Gastroesophageal sphincter (tissue), 4 donors: ENCODE results near the gene EML4. TPM values are rescaled to one million over a fixed set of nuclear protein-coding genes. Genes with fewer than 3 reads are reported as not detected.

ENCODE experiments used
- ATAC-seq: fragments of 150-250 bp; one replicate; pipeline ENCODE4 v1.9.1; 2016; ENCODE audit warnings: mild to moderate bottlenecking, moderate library complexity
- H3K27ac ChIP-seq, 4 donors: fragments of 200-600 bp; sonication (generic) in 3 of 4; 1 replicate in 3 of 4; 2 replicates in 1 of 4; pipeline ENCODE4 v1.5.1; 2016 to 2019
- H3K27me3 ChIP-seq: fragments of 200-600 bp; sonication (generic); one replicate; pipeline ENCODE4 v1.5.1; 2019
- H3K36me3 ChIP-seq, 2 donors: fragments of 200-600 bp; sonication (generic); one replicate each; pipeline ENCODE4 v1.5.1; 2019; ENCODE audit warnings: control low read depth in 1 of 2
- H3K4me1 ChIP-seq, 3 donors: fragments of 200-600 bp; sonication (generic); 1 replicate in 2 of 3; 2 replicates in 1 of 3; pipeline ENCODE4 v1.5.1; 2016 to 2019; ENCODE audit warnings: control low read depth in 2 of 3
- H3K4me3 ChIP-seq, 2 donors: fragments of 200-600 bp; sonication (generic); one replicate each; pipeline ENCODE4 v1.5.1; 2019; ENCODE audit warnings: mild to moderate bottlenecking in 1 of 2, moderate library complexity in 1 of 2
- H3K9me3 ChIP-seq, 3 donors: fragments of 200-600 bp; sonication (generic); one replicate each; pipeline ENCODE4 v1.5.1; 2017 to 2019; ENCODE audit warnings: control low read depth in 2 of 3
- CTCF ChIP-seq, 4 experiments: fragments of 200-600 bp in 2 of 4; fragments of 450-650 bp in 2 of 4; sonication (generic) in 1 of 4; IDR thresholded peaks; one replicate each; pipeline ENCODE4 v1.5.1; 2017 to 2019; ENCODE audit warnings: antibody characterized with exemption in 4 of 4, mild to moderate bottlenecking in 2 of 4, moderate library complexity in 2 of 4
- EP300 ChIP-seq: sonication (generic); formaldehyde crosslinking; IDR thresholded peaks from one replicate; pipeline ENCODE4 v1.6.1; 2017; ENCODE audit warnings: antibody characterized with exemption, mild to moderate bottlenecking
- POLR2A ChIP-seq, 2 donors: fragments of 450-650 bp; IDR thresholded peaks; one replicate each; pipeline ENCODE4 v1.6.1; 2017; ENCODE audit warnings: antibody characterized with exemption in 2 of 2, mild to moderate bottlenecking in 2 of 2, moderate library complexity in 1 of 2
- POLR2AphosphoS5 ChIP-seq: sonication (generic); formaldehyde crosslinking; IDR thresholded peaks from one replicate; pipeline ENCODE4 v1.6.1; 2017; ENCODE audit warnings: antibody characterized with exemption
- WGBS, 2 donors: methylation state at CpG; one replicate each; pipeline ENCODE4 v1.1.5; 2018; ENCODE audit warnings: low coverage in 1 of 2; 5-methylcytosine and 5-hydroxymethylcytosine counted together
- total RNA-seq, 4 donors: library from RNA; depleted of rRNA; stranded (reverse); fragments of >200 nt; gene quantifications; one replicate each; pipeline ENCODE4 v1.1.0, GENCODE V29; 2016

EML4 gene
- total RNA-seq, 4 donors from 2014 or later: 18.5 to 31.4 (median 23.7) TPM

GRCh38 chr2:42189235-42189566 is 20.0 kb downstream of the EML4 start:
- no peak for TF ChIP-seq EP300
- no peak for TF ChIP-seq POLR2A (IDR thresholded peaks at IDR 0.05)
- TF ChIP-seq CTCF (IDR thresholded peaks at IDR 0.05): no peak
- TF ChIP-seq POLR2AphosphoS5: no peak
- Histone ChIP-seq H3K27me3 (no peaks in the 10 kb centered on the region), H3K9me3 (no peaks in the 10 kb centered on the region), H3K36me3 (no peaks in the 10 kb centered on the region), H3K4me1 (peaks cover 0 to 32% (median 4%) of the 10 kb centered on the region in 3 donors), H3K27ac (no peak overlapping the region), H3K4me3 (no peak overlapping the region)
- ATAC-seq: no peak
- WGBS, 2 donors: 94 to 100% methylated on average over 2 of the region's 2 CpGs

GRCh38 chr2:42190191-42190590 is 21.0 kb downstream of the EML4 start:
- ATAC-seq: no peak
- Histone ChIP-seq H3K4me3 (no peak overlapping the region), H3K27me3 (no peaks in the 10 kb centered on the region), H3K9me3 (no peaks in the 10 kb centered on the region), H3K27ac (no peak overlapping the region), H3K4me1 (peaks cover 0 to 32% (median 4%) of the 10 kb centered on the region in 3 donors), H3K36me3 (no peaks in the 10 kb centered on the region)
- no peak for TF ChIP-seq EP300
- TF ChIP-seq CTCF (IDR thresholded peaks at IDR 0.05): no peak
- TF ChIP-seq POLR2AphosphoS5: no peak
- no peak for TF ChIP-seq POLR2A (IDR thresholded peaks at IDR 0.05)
- 70% methylated on average over 2 of the region's 2 CpGs; no CpG with 5 or more reads in 1 of the 2 donors for WGBS, 2 donors

GRCh38 chr2:42191285-42192009 is 22.3 kb downstream of the EML4 start:
- H3K36me3 ChIP-seq: no peaks in the 10 kb centered on the region
- H3K9me3 ChIP-seq: no peaks in the 10 kb centered on the region
- H3K4me1 ChIP-seq: peaks cover 0 to 31% (median 4%) of the 10 kb centered on the region in 3 donors
- TF ChIP-seq POLR2A (IDR thresholded peaks at IDR 0.05): no peak
- TF ChIP-seq CTCF (IDR thresholded peaks at IDR 0.05): no peak
- no peak for TF ChIP-seq POLR2AphosphoS5
- no peak for TF ChIP-seq EP300
- WGBS, 2 donors: 98 to 100% methylated on average over 3 to 6 of the region's 10 CpGs
- H3K27me3 ChIP-seq: no peaks in the 10 kb centered on the region
- no peak for ATAC-seq
- H3K4me3 ChIP-seq: no peak overlapping the region
- H3K27ac ChIP-seq: no peak overlapping the region

GRCh38 chr2:42192010-42192373 is 22.8 kb downstream of the EML4 start:
- Histone ChIP-seq H3K4me3 (no peak overlapping the region), H3K36me3 (no peaks in the 10 kb centered on the region), H3K27ac (no peak overlapping the region), H3K9me3 (no peaks in the 10 kb centered on the region), H3K4me1 (peaks cover 0 to 32% (median 4%) of the 10 kb centered on the region in 3 donors), H3K27me3 (no peaks in the 10 kb centered on the region)
- 90 to 100% methylated on average over 2 to 5 of the region's 5 CpGs for WGBS, 2 donors
- ATAC-seq: no peak
- no peak for TF ChIP-seq EP300
- no peak for TF ChIP-seq POLR2A (IDR thresholded peaks at IDR 0.05)
- TF ChIP-seq POLR2AphosphoS5: no peak
- no peak for TF ChIP-seq CTCF (IDR thresholded peaks at IDR 0.05)
